ENCODE results near the gene PRKAG2.

PRKAG2 gene

GRCh38 chr7:151797667-151798307 is 79.1 kb downstream of the PRKAG2 start:
- DNase-seq = peak in 1 of 3 experiments; percentile 21

GRCh38 chr7:151796871-151797537 is 79.9 kb downstream of the PRKAG2 start:
- DNase-seq = no peak

- no peak for DNase-seq
Measured at GRCh38 chr7:151796091-151796870, 80.6 kb downstream of the PRKAG2 start.

GRCh38 chr7:151795168-151795811 is 81.6 kb downstream of the PRKAG2 start:
- DNase-seq = peak in 1 of 3 experiments; percentile 17

- peak in 2 of 3 experiments; percentile 57 to 83 for DNase-seq
Measured at GRCh38 chr7:151794508-151795167, 82.3 kb downstream of the PRKAG2 start.

- DNase-seq = no peak
Measured at GRCh38 chr7:151793991-151794507, 82.9 kb downstream of the PRKAG2 start.

- no peak for DNase-seq
Measured at GRCh38 chr7:151793531-151793951, 83.4 kb downstream of the PRKAG2 start.

GRCh38 chr7:151792636-151793035 is 84.3 kb downstream of the PRKAG2 start:
- no peak for DNase-seq

- DNase-seq = no peak
Measured at GRCh38 chr7:151792086-151792485, 84.8 kb downstream of the PRKAG2 start.

GRCh38 chr7:151790830-151791620 is 85.9 kb downstream of the PRKAG2 start:
- DNase-seq = no peak

- DNase-seq = no peak
Measured at GRCh38 chr7:151790095-151790829, 86.7 kb downstream of the PRKAG2 start.

- DNase-seq = no peak
Measured at GRCh38 chr7:151789380-151789947, 87.5 kb downstream of the PRKAG2 start.

GRCh38 chr7:151787348-151787747 is 89.6 kb downstream of the PRKAG2 start:
- DNase-seq = no peak

GRCh38 chr7:151786936-151787335 is 90.0 kb downstream of the PRKAG2 start:
- no peak for DNase-seq

GRCh38 chr7:151786241-151786640 is 90.7 kb downstream of the PRKAG2 start:
- DNase-seq = no peak

GRCh38 chr7:151785681-151785965 is 91.3 kb downstream of the PRKAG2 start:
- no peak for DNase-seq

GRCh38 chr7:151784853-151785680 is 91.8 kb downstream of the PRKAG2 start:
- DNase-seq = no peak

- no peak for DNase-seq
Measured at GRCh38 chr7:151783958-151784575, 92.8 kb downstream of the PRKAG2 start.
